T-helper 1 cell treated with Interleukin-12 subunit alpha and Interleukin-12 subunit beta and Interleukin-4 antibody, amounts not matched to agents 30 μg/mL and 1 μg/mL, for 36 hours (primary cell): Measurements from ENCODE around the gene STARD3.
"Not testable (repeated sequence)": the region's sequence is repeated elsewhere in the genome, so short reads cannot be mapped to it uniquely, and the experiment has no call there.

ENCODE experiments used
- H3K27ac Mint-ChIP-seq: one replicate; pipeline ENCODE4 v1.8.0; 2021; ENCODE audit warnings: mild to moderate bottlenecking, mixed read lengths
- H3K27me3 Mint-ChIP-seq: one replicate; pipeline ENCODE4 v1.8.0; 2021; ENCODE audit warnings: low read depth, mixed read lengths
- H3K36me3 Mint-ChIP-seq: one replicate; pipeline ENCODE4 v1.8.0; 2021; ENCODE audit warnings: low read depth, mixed read lengths
- H3K4me1 Mint-ChIP-seq: one replicate; pipeline ENCODE4 v1.8.0; 2021; ENCODE audit warnings: low read depth, mixed read lengths
- H3K4me3 Mint-ChIP-seq: one replicate; pipeline ENCODE4 v1.8.0; 2021; ENCODE audit warnings: mild to moderate bottlenecking, moderate library complexity, mixed read lengths
- H3K9me3 Mint-ChIP-seq: one replicate; pipeline ENCODE4 v1.8.0; 2021; ENCODE audit warnings: mixed read lengths

Gene STARD3

DNA sequence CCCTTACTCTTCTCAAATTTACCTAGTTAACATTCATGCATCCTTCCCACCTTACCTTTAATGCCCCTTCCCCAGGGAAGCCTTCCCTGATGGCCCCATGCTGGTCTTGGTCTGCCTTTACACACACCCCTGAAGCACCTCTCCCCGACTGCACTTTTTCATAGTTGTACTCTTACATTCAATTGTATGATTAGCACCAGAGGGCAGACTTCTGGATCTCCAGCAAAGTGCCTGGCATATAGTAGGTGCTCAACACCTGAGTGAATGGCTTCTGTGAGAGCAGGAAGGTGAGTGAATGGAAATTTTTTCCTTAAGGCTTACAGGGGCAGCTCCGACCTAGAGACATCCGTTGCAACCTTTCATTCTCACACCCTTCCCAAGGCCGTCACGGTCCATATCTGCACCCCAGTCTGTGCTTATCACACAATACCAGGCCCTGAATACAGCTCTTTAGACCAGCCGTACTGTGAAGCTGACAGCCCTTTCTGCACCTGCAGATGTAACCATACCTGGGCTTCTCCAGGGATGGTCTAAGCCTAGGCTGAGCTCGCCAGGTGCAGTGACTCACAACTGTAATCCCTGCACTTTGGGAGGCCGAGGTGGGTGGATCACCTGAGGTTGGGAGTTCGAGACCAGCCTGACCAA lies 46.5 kb downstream of the STARD3 start:
- no peak overlapping the region for H3K4me3 Mint-ChIP-seq
- peaks cover 4% of the 10 kb centered on the region for H3K9me3 Mint-ChIP-seq
- H3K27me3 Mint-ChIP-seq: no peaks in the 10 kb centered on the region
- H3K36me3 Mint-ChIP-seq: peaks cover 29% of the 10 kb centered on the region
- no peak overlapping the region for H3K27ac Mint-ChIP-seq
- peaks cover 36% of the 10 kb centered on the region for H3K4me1 Mint-ChIP-seq

DNA sequence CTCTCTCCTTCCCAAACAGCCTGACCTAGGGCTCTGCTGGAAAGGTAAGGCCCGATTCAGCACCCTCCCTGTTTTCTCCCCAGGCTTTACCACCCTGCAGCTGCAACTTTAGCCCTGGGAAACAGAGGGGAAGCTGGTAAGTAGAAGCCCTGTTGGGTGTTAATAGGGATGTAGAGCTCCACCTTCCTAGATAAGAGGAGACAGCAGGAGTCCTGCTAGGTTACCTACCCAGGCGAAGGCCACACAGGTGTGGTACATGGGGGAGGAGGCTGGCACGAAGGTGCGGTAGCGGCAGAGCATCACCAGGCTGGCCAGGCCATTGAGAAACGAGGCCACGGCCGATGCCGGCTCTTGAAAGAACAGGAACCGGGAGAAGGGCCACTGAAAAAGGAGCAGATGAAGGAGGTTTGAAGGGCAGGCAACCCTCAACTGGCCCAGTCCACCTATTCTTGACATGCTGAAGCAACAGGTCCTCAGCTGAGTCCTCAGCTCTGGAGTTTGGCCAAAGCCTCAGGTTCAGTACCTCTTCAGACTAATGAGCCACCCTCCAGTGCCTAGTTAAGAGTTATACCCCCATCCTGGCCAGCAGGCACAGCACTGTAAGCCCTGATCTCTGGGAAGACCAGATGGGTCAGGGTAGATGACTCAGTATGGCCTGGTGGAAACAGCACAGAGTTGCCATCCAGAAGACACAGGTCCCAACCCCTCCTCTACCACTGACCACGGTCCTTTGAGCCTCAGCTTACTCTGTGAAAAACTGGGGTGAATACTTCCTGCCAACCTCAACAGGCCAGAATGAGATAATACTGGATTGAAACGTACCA lies 47.6 kb downstream of the STARD3 start:
- no peak overlapping the region for H3K4me3 Mint-ChIP-seq
- peaks cover 29% of the 10 kb centered on the region for H3K36me3 Mint-ChIP-seq
- peaks cover 7% of the 10 kb centered on the region for H3K9me3 Mint-ChIP-seq
- H3K27ac Mint-ChIP-seq: no peak overlapping the region
- H3K27me3 Mint-ChIP-seq: no peaks in the 10 kb centered on the region
- peaks cover 32% of the 10 kb centered on the region for H3K4me1 Mint-ChIP-seq

DNA sequence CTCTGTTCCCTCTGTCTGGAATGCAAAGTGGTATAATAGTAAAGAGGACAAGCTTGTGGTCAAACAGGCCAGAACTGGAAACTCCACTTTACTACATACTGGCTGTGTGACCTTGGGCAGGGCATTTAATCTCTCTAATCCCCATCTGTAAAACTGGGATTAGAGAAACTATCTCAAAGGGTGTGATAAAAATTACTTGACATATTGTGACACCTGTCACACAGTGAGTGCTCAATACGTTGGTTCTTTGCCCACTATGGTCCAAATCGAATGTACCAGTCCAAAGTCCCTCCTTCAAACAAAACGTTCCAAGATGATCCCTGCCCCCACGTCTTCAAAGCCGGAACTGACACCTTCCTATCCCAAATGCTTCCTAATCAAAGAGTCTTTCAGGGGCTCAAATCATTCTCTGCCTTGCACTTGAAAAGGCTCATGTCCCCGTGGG lies 50.2 kb downstream of the STARD3 start:
- Mint-ChIP-seq H3K4me3 (peak overlapping the region; percentile 86), H3K4me1 (peaks cover 21% of the 10 kb centered on the region), H3K27me3 (no peaks in the 10 kb centered on the region), H3K9me3 (peaks cover 7% of the 10 kb centered on the region), H3K36me3 (peaks cover 24% of the 10 kb centered on the region), H3K27ac (peak overlapping the region; percentile 95)

DNA sequence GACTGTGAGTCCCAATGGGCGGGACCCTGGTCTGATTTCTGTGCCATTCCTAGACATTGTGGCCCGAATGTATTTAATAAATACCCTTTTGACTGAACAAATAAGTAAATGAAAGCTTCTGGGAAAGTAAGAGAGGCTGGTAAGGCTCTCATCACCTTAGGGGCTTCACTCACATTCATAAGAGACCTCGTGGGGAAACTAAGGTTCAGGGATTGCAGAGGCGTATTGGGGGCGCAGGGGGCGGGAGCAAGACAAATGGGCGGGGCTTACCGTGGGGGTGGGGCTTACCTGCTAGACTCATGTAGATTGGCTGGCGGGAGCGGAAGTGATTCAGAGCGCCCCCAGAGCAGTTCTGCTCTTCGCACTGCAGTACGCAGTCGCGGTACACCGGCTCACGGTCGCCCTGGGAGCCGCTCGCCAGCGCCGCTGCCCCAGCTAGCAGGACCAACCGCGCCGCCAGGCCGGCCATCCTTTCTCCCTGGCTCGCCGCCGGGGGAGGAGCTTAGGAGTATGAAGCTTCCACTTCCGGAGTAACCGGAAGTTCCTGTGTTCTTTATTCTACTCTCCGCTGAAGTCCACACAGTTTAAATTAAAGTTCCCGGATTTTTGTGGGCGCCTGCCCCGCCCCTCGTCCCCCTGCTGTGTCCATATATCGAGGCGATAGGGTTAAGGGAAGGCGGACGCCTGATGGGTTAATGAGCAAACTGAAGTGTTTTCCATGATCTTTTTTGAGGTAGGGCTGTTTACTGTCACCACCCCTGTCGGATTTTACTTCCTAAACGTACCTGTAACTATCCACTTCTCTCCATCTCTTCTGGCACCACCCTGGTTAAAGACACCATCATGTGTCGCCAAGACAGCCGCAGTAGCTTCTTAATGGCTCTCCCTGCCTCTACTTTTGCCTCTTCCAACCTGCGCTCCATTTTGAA lies 50.9 kb downstream of the STARD3 start, which contains the start of gene PGAP3:
TSS of gene PGAP3 (minus strand) at position 512 of the 929 bp plus-strand sequence. CDS start at position 469, 43 bp downstream.
- peak within 1 kb of the TSS; percentile 95 for H3K27ac Mint-ChIP-seq
- H3K36me3 Mint-ChIP-seq: peaks cover 24% of the 10 kb centered on the region
- no peaks in the 10 kb centered on the region for H3K27me3 Mint-ChIP-seq
- H3K9me3 Mint-ChIP-seq: peaks cover 7% of the 10 kb centered on the region
- peak within 1 kb of the TSS; percentile 86 for H3K4me3 Mint-ChIP-seq
- peaks cover 21% of the 10 kb centered on the region for H3K4me1 Mint-ChIP-seq

DNA sequence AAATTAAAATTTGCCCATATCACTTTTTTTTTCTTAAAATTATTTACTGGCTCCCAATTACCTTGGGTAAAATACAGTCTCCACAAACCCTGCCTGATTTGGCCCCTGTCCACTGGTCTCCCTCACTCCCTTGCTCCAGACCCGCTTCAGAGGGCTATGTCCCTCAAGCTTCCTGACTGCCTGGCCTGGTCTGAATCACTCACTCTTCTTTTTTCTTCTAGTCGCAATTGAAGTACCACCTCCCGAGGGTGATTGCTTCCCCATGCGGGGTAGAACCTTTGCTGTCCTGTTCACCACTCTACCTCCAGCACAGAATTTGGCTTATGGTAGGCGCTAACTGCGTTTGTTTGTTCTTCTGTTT lies 51.5 kb downstream of the STARD3 start:
- Mint-ChIP-seq H3K4me1 (peaks cover 21% of the 10 kb centered on the region), H3K36me3 (peaks cover 19% of the 10 kb centered on the region), H3K9me3 (peaks cover 7% of the 10 kb centered on the region), H3K27me3 (no peaks in the 10 kb centered on the region), H3K27ac (peak overlapping the region; percentile 95), H3K4me3 (peak overlapping the region; percentile 86)

DNA sequence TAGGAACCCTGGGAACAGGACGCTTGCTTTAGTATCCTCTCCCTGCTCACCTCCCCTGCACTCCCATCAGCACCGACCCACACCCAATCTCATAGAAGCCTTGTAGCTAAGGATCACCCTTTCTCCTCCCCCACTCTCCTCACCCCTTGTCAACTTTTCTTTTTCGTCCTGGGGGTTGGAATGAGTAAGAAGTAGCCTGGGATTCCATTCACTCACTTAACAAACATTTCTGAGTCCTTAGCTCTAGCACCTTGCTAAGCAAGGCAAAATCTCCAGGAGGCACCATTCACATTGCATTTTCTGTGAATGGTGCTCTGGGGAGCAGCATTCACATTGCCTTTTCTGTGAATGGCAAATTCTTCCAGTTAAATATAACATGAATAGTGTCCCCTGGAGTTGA lies 52.0 kb downstream of the STARD3 start:
- H3K4me1 Mint-ChIP-seq: peaks cover 21% of the 10 kb centered on the region

DNA sequence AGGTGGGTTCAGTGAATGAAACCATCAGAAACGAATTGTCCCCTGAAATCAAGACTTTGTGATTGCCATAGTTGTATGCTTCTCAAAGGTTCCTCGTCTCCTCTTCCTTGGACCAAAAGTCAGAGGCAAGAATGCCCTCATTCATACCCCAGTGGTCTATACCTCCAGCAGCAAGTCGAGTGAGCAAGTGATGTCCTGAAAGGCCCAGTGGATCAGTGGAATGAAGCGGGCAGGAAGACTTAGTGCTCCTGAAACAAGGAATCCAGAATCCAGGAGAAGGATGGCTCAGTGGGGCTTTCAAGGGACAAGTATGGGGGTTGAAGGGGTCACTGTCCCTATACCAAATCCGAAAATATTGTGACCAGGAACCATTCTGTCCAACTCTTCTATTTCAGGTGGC lies 57.6 kb downstream of the STARD3 start:
- Mint-ChIP-seq H3K27me3 (peaks cover 17% of the 10 kb centered on the region), H3K27ac (no peak overlapping the region), H3K4me1 (peaks cover 1% of the 10 kb centered on the region), H3K36me3 (no peaks in the 10 kb centered on the region), H3K4me3 (no peak overlapping the region), H3K9me3 (no peaks in the 10 kb centered on the region)

More for the DNA sequence above, 52.0 kb downstream of the STARD3 start:
- peak overlapping the region; percentile 46 for H3K27ac Mint-ChIP-seq
- H3K4me3 Mint-ChIP-seq: peak overlapping the region; percentile 86
- H3K27me3 Mint-ChIP-seq: no peaks in the 10 kb centered on the region
- H3K9me3 Mint-ChIP-seq: peaks cover 7% of the 10 kb centered on the region
- peaks cover 17% of the 10 kb centered on the region for H3K36me3 Mint-ChIP-seq

DNA sequence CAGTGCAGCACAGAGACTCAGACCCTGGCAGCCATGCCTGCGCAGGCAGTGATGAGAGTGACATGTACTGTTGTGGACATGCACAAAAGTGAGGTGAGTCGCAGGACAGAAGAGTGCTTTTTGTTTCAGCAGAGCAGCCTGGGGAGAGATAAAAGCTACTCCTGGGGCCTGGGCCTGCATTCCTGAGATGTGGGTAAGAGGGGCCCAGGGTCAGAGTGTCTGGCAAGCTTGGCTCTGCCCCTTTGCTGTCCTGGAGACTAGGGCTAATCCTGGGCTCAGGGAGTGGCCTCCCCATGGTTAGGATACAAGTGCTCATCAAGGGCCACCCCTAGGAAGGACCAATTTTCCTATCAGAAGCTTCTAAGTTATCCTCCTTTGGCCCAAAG lies 58.1 kb downstream of the STARD3 start:
- Mint-ChIP-seq H3K4me3 (no peak overlapping the region), H3K4me1 (peaks cover 3% of the 10 kb centered on the region), H3K27me3 (peaks cover 20% of the 10 kb centered on the region), H3K27ac (no peak overlapping the region), H3K36me3 (no peaks in the 10 kb centered on the region), H3K9me3 (no peaks in the 10 kb centered on the region)

DNA sequence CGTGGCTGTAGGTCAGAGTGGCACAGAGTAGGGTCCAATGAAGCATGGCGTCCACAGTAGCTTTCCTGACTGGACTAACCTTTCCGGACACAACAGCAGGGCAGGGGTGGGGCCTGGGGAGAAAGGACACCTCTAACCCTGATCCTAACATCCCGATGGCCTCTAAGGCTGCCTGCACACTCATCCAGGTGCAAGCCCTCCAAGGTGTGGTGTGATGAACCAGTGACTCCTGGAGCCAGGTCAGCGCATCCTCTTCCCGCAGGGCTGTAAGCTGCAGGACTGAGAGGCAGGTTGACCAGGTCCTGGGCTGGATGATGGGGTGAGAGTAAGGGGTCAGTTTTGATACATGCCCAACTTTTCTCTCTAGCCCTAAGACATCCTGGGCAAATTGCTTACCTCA lies 59.8 kb downstream of the STARD3 start:
- no peak overlapping the region for H3K4me3 Mint-ChIP-seq
- H3K9me3 Mint-ChIP-seq: no peaks in the 10 kb centered on the region

DNA sequence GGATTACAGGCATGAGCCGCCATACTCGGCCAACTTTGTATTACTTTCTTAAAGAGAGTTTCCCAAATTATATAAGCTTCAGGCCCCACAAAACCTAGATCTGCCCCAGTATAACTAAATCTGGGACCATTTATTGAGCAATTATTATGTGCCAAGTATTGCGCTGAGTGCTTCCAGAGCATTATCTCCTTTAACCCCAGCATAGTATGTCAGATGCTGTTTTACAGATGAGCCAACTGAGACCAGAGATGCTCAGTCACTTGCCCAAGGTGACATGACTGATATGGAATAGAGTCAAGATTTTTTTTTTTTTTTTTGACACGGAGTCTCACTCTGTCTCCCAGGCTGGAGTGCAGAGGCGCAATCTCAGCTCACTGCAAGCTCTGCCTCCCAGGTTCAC lies 61.0 kb downstream of the STARD3 start:
- Mint-ChIP-seq H3K9me3 (no peaks in the 10 kb centered on the region), H3K4me1 (peaks cover 6% of the 10 kb centered on the region), H3K4me3 (no peak overlapping the region), H3K36me3 (no peaks in the 10 kb centered on the region), H3K27me3 (peaks cover 46% of the 10 kb centered on the region), H3K27ac (no peak overlapping the region)

More for the DNA sequence above, 59.8 kb downstream of the STARD3 start:
- peaks cover 34% of the 10 kb centered on the region for H3K27me3 Mint-ChIP-seq
- H3K36me3 Mint-ChIP-seq: no peaks in the 10 kb centered on the region
- H3K27ac Mint-ChIP-seq: no peak overlapping the region
- peaks cover 6% of the 10 kb centered on the region for H3K4me1 Mint-ChIP-seq

DNA sequence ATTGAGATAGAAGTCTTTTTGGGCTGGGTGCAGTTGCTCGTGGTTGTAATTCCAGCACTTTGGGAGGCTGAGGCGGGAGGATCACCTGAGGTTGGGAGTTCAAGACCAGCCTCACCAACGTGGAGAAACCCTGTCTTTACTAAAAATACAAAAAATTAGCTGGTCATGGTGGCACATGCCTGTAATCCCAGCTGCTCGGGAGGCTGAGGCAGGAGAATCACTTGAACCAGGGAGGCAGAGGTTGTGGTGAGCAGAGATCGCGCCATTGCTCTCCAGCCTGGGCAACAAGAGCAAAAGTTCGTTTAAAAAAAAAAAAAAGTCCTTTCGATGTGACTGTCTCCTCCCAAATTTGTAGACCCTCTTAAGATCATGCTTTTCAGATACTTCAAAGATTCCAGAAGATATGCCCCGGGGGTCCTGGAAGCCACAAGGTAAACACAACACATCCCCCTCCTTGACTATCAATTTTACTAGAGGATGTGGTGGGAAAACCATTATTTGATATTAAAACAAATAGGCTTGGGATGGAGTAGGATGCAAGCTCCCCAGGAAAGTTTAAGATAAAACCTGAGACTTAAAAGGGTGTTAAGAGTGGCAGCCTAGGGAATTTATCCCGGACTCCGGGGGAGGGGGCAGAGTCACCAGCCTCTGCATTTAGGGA lies 62.3 kb downstream of the STARD3 start:
- H3K4me3 Mint-ChIP-seq, H3K36me3 Mint-ChIP-seq, H3K27ac Mint-ChIP-seq, H3K9me3 Mint-ChIP-seq: not testable (repeated sequence)
- peaks cover 12% of the 10 kb centered on the region for H3K4me1 Mint-ChIP-seq
- peaks cover 53% of the 10 kb centered on the region for H3K27me3 Mint-ChIP-seq

DNA sequence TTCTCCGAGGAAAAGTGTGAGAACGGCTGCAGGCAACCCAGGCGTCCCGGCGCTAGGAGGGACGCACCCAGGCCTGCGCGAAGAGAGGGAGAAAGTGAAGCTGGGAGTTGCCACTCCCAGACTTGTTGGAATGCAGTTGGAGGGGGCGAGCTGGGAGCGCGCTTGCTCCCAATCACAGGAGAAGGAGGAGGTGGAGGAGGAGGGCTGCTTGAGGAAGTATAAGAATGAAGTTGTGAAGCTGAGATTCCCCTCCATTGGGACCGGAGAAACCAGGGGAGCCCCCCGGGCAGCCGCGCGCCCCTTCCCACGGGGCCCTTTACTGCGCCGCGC lies 62.8 kb downstream of the STARD3 start, which contains the start of gene ERBB2:
TSS of gene ERBB2 (plus strand) at position 247 of the 330 bp plus-strand sequence. CDS start 175 bp downstream, outside the sequence.
- Mint-ChIP-seq H3K4me3 (no peak within 1 kb of the TSS), H3K27ac (no peak within 1 kb of the TSS), H3K27me3 (peaks cover 53% of the 10 kb centered on the region)

DNA sequence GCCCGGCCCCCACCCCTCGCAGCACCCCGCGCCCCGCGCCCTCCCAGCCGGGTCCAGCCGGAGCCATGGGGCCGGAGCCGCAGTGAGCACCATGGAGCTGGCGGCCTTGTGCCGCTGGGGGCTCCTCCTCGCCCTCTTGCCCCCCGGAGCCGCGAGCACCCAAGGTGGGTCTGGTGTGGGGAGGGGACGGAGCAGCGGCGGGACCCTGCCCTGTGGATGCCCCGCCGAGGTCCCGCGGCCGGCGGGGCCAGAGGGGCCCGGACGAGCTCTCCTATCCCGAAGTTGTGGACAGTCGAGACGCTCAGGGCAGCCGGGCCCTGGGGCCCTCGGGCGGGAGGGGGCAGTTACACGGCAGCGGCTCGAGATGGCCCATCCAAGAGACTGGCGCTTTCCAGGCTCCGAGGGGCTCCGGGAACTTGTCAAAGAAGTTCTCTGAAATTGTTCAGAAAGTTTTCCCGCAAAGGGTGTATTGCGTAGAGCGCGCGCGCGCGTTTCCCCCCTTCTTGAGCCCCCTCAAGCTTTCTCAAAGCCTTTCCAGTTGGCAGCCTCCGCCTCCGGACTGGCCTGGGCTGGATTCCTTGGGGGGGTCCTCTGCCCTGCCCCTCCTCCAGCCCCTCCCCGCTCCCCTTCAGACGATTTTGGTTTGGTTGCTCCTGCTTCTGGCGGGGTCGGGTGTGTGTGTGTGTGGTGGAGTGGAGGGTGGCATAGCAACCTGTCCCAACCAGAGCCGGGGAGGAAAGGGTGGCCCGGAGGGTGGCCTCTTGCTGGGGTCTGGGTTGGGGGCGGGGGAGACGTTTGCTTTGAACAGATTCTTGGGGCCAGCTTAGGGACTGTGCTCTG lies 63.4 kb downstream of the STARD3 start:
- Mint-ChIP-seq H3K27ac (no peak overlapping the region), H3K9me3 (no peaks in the 10 kb centered on the region), H3K27me3 (peaks cover 53% of the 10 kb centered on the region), H3K4me1 (peaks cover 12% of the 10 kb centered on the region), H3K36me3 (no peaks in the 10 kb centered on the region), H3K4me3 (no peak overlapping the region)

More for the DNA sequence above, 62.8 kb downstream of the STARD3 start, which contains the start of gene ERBB2:
- H3K36me3 Mint-ChIP-seq: no peaks in the 10 kb centered on the region
- H3K4me1 Mint-ChIP-seq: peaks cover 12% of the 10 kb centered on the region
- no peaks in the 10 kb centered on the region for H3K9me3 Mint-ChIP-seq
